ENCODE data around the gene CDH4.

The CDH4 gene

DNA sequence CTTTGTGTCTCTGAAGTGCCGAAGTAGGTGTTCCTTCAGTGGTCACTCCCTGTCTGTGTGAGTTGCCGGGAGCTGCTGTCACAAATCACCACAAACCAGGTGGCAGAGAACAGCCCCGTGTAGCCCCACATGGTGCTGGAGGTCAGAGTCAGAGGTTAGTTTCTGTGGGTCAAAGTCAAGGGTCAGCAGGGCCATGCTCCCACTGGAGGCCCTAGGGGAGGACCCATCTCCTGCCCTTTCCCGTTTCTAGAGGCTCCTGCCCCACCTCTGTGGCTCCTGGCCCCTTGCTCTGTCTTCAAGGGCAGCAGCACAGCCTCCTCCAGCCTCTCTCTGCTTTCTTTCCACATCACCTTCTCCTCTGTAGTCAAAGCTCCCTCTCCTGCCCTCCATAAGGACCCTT, 549.4 kb downstream of the CDH4 start:
- FAIRE-seq: no peak

DNA sequence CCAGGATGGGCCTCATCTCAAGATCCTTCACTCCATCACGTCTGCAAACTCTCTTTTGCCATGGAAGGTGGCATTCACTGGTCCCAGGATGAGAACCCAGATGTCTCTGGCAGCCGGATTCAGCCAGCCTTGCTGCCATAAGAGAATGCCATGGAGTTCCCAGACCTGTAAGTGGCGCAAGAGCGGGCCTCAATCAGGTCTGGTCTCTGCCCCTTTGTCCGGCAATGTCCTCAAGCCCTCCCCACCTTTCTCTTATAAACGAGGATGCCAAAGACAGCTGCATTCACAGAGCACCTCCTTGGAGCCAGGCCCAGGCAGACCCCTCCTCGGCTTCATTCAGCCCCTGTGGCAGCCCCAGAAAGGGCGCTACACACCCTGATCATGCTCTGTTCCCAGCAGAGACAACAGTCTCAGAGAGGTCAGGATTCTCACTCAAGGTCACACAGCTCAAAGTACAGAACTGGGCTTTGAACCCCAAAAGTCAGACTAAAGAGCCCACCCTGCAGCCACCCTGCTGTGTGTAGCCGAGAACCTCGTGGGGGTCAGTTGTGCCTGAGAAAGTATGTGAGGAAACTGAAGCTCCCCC, 549.9 kb downstream of the CDH4 start:
- FAIRE-seq: no peak

DNA sequence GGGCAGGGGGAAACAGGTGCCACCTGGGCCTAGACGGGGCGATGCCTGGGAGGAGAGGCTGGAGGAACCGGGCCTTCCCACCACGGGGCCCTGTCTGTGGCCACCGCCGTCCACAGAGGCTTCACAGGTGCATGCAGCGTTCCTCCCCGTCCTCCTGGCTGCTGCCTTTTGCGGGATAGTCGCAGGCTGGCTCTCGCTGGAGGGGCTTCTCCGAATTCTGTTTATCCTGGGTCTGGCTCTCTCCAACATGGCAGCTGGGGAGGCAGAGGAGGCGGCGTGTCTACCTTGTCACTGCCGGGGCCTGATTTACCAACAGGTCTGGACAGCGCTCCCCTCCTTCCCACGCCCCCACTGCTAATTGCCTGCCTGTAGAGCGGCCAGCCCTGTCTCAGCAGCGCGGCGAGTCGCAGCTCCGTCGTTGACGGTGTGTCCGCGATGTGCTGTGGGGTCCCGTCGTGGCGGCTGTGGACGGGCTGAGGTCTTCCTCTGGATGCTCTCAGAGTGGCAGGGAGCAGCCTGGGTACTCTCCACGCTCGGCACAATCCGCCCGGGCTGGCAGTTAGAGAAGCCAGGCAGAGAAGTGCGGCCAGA, 550.8 kb downstream of the CDH4 start:
- no peak for FAIRE-seq

DNA sequence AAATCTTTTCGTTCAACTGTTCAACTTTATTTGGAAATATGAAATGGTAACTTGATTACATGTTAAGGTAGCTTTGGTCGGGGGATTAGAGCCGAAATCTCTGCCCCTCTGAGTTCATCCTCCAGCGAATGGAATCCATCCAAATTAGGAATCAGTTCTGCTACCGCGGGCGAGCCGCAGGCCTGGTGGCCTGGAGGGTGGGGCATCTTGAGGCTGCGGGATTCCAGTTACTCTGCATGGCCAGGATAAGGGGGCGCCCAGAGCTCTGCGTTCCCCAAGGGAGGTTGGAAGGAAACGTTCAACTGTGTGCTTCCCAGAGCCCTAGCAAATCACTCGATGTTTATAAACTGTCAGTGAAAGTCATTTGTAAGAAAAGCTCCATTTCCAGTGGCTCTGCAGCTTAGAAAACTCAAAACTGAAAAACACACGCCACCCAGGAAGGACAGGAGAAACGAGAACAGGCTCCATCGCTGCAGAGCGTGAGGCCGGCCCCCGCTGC, 551.4 kb downstream of the CDH4 start:
- no peak for FAIRE-seq

- no peak for FAIRE-seq
Measured at GRCh38 chr20:61803915-61804751, 552.1 kb downstream of the CDH4 start.

GRCh38 chr20:61804752-61805295, 552.8 kb downstream of the CDH4 start:
- FAIRE-seq: no peak

DNA sequence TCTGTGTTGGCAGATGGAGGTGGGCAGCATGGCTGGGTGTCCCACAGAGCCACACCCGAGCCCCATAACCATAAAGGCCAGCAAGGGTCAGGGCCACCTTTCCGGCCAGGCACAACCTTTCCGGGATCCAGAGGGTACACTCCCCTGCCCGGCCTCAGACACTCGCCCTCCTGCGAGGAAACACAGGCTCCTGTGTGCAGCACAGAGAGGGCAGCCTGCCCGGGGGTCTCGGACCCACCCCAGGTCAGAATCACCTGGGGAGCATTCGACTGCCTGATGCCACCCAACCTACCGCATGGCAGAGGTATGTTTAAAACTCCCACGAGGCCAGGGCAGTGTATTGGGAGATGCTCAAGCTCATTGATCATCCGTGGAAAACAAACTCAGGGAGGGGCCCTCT, 553.3 kb downstream of the CDH4 start:
- FAIRE-seq: no peak

DNA sequence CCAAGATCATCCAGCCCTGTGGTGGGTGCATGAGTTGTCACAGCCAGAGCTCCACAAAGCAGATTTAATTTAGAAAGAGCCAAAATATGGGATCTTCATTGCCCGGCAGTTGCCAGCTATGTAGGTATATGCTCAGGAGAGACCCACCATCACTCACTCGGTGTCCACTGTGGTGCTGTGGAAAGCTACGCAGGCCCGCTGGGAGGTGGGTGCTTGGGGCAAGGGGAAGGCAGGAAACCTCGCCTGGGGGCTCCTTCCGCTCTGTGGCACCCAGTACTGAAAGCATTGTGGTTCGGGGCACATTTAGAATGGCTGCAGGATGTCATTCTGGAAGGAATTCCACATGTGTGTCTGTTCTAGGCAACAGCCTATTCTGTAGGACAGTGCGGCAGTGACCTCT, 553.7 kb downstream of the CDH4 start:
- FAIRE-seq: no peak

DNA sequence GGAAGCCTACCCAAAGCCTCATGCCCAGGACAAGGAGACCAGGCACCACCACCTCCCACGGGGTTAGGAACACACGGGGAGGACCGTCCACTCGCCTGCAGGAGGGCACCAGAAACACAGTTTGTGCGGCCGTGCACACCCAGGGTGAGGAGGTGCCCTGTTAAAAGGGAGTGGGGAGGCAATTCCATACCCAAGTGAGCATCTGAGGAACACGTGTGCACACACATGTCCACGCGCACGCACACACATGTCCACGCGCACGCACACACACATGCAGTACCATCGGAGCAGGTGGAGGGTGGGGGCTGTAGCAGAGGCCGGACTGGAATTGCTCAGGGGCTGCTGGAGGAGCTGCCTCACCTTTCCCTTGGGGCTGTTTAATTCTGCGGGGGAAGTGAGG, 554.3 kb downstream of the CDH4 start:
- FAIRE-seq: no peak

DNA sequence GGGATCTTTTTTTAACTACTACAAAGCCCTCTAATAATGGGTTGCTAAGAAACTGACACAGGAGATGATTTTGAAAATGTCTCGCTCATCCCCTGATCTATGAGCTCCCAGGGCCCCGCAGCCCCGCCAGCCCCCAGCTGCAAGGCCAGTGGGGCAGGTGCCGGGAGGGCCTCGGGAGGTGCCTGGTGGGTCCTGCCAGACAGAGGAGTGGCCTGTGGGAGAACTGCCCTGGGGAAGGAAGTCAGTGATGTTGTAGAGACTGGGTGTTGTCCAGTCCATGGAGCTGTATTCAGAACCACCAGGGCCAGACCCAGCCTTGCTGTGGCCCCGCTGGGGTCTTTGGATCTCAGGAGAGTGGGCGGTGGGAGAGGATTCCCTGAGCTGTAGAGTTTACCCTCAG, 554.9 kb downstream of the CDH4 start:
- no peak for FAIRE-seq

DNA sequence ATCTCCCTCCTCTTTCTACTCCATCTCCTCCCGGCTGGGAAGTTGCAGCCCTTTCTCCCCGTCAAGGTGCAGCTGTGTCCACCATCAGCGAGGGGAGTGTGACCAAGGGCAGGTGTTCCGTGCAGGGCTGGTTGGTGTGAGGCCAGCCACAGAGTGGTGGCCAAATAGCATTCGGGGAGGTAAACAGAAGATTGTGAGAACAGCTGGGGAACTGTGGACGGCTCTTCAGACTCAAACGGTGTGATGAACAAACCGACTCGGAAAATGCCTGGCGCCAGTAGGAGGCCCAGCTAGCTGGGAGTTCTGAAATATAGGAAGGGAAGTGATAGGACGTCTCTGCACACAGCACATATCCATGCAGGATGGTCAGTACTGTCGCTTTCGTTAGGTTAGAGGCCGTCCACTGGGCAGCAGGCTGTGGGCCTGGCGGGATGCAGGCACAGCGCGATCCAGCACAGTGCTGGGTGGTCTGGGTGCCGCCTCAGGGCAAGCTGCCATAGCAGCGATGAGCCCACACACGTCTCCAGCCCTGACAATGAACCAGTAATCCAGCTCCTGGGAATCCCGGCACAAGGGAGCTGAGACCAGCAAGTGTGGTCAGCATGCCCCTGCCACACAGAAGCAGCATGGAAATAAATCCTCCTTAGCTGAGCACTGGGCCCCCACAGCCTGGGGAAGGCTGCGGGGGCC, 555.6 kb downstream of the CDH4 start:
- no peak for FAIRE-seq

GRCh38 chr20:61808447-61808846, 556.4 kb downstream of the CDH4 start:
- no peak for FAIRE-seq

DNA sequence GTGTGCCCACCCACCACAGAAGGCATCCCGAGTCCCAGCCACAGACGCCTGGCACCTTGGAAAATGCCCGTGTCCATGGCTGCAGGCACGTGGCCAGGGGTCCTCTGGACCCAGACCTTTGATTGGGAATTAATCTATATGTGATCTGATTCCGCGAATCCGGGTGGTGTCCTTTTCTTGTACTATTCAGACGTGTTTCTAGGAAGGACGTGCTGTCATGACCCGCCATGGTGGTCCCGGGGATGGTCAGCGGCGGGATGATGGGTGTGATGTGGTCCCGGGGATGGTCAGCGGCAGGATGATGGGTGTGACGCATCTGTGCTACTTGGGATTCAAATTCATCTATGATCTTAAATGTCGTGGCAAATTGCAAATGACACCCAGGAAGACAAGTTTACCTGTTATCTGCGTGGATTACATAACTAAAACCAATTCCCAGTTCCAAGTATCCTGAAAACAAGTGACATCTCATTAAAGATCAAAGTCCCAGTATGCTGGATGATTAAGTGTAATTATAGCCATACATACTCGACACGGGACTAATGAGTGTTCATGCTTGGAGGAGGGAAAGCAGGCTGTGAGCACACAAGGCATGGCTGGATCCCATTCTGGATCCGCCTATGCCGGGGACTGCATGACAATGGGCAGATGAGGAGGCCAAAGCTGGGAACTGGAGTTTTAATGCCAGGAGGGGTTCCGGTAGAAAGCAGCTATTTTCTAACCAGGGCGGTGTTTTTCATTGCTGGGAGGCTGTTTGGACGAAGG, 557.1 kb downstream of the CDH4 start:
- FAIRE-seq: no peak

DNA sequence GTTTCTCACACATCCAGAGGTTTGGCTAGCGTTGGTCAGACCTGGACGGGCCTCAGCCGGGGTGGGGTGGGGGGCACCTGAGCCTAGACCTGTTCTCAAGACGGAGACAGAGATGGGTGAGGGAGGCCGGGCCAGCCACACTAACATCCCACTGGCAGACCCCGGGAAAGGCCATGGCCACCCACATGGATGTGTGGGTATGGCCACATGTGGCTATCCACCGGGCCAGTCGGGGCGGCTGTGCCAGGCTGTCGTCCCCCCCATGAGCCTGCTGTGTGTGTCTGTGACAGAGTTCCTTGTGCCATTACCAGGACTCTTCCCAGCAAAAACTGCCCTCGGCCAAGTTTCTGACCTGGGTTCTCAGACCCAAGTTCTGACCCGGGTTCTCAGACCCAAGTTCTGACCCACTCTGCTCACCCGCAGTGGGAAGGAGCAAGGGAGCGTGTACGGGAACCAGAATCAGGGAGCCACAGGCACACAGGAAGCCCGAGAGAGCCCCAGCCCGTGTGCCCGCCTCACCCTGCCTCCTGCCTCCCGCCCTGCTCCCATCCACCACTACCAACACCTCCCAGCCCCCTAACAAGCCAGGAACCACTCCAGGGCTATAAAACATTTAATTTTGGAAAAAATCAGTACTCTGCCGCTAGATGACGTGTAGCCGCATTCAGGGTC, 558.1 kb downstream of the CDH4 start:
- no peak for FAIRE-seq

DNA sequence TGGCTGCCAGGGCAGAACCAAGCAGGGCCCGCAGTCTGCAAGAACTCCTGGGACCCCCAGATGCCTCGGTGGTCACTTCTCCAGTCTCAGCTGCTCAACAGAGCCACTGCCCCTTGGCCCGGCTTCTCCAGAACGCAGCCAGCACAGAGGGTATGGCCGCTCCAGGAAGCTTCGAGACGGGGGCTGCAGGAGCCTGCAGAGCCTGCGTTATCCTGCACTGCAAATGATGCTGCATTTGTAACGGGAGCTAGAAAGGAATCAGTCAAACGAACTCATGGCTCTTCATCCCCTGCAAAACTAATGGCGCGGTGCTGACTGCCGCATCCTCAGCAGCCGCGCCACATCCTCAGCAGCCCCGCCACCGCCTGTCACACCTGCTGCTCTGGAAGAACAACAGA, 558.7 kb downstream of the CDH4 start:
- no peak for FAIRE-seq

- no peak for FAIRE-seq
Measured at GRCh38 chr20:61811166-61811565, 559.1 kb downstream of the CDH4 start.

- FAIRE-seq: no peak
Measured at GRCh38 chr20:61812121-61812844, 560.2 kb downstream of the CDH4 start.

DNA sequence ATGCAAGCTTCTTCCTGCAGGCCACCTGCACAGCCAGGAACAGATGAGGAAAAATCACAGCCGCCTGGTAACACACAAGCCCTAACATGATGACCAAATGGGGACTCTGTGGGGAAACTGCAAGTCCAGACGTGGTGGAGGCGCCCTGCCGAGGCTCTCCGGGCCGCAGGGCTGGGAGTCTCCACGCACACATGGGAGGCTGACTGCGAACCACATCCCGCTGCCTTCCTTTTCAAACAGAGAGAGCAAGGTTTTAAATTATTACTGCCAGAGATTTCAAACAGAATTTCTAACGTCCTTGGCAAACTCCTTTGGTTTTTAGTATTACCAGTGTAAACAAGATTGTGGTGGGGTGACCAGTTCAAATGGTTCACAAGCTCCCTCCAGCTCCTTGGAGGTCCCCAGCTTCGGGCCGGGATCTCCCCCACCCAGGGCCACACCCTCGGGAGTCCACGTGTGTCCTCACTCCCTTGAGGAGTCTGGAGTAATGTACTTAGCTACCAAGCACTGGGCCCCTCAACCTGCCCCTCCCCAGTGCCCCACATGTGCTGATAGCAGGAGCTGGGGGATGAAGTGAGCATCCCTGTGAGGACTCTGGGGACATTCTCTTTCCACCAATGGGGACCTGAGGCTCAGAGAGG, 560.9 kb downstream of the CDH4 start:
- FAIRE-seq: no peak

DNA sequence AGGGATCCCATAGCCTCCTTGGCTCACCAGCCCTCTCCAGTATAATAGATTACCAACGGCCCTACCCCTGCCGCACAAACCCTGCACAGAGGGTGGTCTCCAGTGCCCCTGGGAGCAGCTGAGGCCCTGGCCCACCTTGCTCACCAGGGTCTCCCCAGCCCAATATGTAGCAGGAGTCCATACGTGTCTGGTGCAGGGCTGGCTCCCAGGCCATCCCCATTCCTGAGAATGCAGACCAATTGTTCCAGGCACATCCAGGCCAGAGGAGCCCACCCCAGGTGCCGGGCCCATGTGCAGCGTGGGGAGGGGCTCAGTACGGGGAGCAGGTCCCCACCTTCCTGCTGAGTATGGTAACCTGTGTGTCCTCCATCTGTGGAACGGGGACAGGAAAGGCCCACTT, 561.7 kb downstream of the CDH4 start:
- FAIRE-seq: no peak

DNA sequence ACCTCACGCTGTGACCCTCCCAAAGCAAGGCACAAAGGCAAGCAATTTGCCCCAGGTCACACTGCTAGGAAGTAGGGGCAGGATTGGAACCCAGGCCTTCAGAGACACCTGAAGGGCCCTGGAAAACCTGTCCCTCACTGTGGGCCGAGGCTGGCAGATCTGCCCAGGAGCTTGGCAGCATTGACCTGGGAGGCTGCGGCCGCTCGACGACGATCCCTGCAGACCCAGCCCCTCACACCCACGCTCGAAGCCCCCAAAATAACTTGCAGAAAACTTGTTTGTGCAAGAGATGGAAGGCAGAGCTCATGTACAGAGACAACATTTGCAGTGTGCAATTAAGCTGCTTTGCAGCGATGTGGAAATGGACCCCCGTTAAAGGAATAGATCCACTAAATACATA, 562.2 kb downstream of the CDH4 start:
- no peak for FAIRE-seq

DNA sequence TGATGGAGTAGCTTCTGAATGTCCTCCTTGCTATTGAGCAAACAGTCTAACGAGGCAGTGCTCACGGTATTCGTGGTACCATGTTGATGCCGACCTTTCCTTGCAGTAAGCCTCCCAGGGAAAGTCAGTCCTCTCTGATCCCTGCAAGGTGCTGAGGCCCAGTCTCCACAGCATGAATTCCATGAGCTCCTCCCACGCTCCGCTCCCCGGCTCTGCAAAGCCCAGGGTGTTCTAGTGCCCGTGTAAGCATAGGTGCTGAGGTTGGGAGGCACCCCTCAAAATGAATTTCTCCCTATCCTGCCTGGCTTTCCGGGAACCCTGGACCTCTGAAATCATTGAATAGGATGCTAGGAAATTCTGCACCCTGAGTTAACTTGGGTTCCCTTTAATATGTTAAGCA, 562.7 kb downstream of the CDH4 start:
- no peak for FAIRE-seq
